Measurements from ENCODE around the gene C10orf62.
"Not testable (repeated sequence)": the region's sequence is repeated elsewhere in the genome, so short reads cannot be mapped to it uniquely, and the experiment has no call there.

Gene C10orf62

DNA sequence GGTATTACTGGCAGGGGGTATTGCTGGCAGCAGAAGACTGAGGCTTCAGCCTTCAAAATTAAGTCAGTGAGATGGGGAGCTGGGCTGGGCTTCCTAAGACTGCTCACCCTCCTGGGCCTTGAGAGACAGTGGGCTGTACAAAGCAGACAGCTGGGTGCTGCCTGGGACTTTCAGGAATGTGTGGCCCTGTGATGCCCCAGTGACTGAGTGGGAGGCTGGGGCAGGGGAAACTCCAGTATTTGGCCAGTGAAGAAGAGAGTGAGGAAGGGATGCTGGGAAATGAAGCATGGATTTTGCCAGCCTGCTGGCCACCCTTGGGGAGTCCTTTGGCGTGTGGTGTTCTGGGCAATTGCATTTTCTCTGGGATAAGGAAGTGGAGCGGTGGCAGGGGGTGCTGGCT, 16.5 kb upstream of the C10orf62 start:
- in situ Hi-C loops (cut with HindIII; ENCODE audit: low sequenced_read_pairs) = no loop called here
- TF ChIP-seq, protein P1, sequence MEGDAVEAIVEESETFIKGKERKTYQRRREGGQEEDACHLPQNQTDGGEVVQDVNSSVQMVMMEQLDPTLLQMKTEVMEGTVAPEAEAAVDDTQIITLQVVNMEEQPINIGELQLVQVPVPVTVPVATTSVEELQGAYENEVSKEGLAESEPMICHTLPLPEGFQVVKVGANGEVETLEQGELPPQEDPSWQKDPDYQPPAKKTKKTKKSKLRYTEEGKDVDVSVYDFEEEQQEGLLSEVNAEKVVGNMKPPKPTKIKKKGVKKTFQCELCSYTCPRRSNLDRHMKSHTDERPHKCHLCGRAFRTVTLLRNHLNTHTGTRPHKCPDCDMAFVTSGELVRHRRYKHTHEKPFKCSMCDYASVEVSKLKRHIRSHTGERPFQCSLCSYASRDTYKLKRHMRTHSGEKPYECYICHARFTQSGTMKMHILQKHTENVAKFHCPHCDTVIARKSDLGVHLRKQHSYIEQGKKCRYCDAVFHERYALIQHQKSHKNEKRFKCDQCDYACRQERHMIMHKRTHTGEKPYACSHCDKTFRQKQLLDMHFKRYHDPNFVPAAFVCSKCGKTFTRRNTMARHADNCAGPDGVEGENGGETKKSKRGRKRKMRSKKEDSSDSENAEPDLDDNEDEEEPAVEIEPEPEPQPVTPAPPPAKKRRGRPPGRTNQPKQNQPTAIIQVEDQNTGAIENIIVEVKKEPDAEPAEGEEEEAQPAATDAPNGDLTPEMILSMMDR (IDR thresholded peaks at IDR 0.05; ENCODE audit: low read depth, low read length, missing control alignments) = no peak
- no peak overlapping the region for H3K4me3 ChIP-seq (ENCODE audit: low read depth, low read length)
- no peak for DNase-seq (ENCODE audit: low read depth)

DNA sequence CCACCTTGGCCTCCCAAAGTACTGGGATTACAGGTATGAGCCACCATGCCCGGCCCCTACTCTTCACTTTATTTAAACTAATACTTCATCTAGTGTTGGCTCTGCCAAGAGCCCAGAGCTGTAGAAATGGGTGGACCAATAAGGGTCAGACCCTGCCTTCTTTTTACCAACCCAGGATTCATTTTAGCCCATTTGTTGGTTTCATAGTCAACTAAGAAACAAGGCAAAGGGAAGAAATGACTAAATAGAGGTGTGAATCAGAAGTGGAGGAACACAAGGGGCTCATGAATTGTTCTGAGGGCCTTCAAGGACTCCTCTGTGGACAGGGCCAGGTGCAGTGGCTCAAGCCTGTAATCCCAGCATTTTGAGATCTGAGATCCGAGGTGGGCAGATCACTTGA, 15.8 kb upstream of the C10orf62 start:
- DNase-seq (ENCODE audit: low read depth) = no peak
- in situ Hi-C loops (cut with HindIII; ENCODE audit: low sequenced_read_pairs) = no loop called here
- H3K4me3 ChIP-seq (ENCODE audit: low read depth, low read length) = no peak overlapping the region
- TF ChIP-seq, protein P1 (IDR thresholded peaks at IDR 0.05; ENCODE audit: low read depth, low read length, missing control alignments) = no peak

DNA sequence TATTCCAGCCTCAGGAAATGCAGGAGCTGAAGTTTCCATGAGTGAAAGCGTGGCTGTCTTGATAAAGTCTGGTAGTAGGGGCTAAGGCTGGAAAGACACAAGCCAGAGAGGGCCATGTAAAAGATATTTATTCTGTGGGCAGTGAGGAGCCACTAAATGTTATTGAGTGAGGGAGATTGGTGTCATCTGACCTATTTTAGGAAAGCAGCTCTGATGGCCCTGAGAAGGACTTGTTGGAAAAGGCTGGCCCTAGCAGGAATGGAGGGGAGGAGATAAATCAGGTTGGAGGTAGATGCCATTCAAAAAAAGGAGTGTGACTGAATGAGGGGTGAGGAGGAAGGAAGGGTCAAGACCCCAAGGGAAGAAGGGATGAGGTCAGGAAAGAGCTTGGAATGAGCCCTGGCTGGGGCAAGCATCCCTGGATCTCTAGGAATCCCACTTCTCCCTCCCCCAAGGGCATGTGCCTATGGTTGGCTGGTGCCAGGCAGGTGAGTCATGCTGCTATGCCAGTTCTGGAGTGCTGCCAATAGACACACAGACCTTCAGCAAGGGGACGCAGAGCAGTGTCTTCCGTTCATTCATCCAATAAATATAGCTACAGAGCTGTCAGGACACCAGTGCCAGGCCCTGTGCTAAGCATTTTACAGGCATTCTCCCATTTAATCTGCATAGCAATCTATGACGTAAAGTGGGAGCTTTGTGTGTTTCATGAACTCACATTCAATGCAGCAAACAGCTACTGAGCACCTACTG, 15.0 kb upstream of the C10orf62 start:
- DNase-seq (ENCODE audit: low read depth) = no peak
- H3K4me3 ChIP-seq (ENCODE audit: low read depth, low read length) = no peak overlapping the region
- in situ Hi-C loops (cut with HindIII; ENCODE audit: low sequenced_read_pairs) = no loop called here
- TF ChIP-seq, protein P1 (IDR thresholded peaks at IDR 0.05; ENCODE audit: low read depth, low read length, missing control alignments) = no peak

DNA sequence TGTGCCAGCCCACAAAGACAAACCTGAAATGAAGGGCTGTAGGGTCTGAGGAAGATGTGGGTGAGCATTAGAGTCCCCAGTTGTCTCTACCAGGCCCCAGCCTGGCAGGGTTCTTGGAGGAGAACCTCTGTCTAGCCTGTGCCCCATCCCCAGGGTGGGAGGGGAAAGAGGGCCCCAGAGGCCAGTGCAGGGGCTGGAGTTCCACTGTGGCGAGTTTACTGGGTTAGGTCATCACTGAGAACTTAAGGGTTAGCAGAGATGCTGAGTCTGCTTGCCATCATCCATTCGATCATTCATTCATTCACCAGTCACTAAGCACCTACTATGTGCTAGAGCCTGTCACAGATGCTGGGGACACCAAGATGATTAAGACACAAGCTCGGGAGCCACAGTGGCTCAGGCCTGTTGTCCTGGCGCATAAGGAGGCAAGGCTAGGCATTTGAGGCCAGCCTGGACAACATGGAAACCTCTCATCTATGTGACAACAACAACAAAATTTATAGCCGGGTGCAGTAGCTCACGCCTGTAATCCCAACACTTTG, 14.3 kb upstream of the C10orf62 start:
- no peak overlapping the region for H3K4me3 ChIP-seq (ENCODE audit: low read depth, low read length)
- TF ChIP-seq, protein P1 (IDR thresholded peaks at IDR 0.05; ENCODE audit: low read depth, low read length, missing control alignments) = no peak
- no peak for DNase-seq (ENCODE audit: low read depth)
- in situ Hi-C loops (cut with HindIII; ENCODE audit: low sequenced_read_pairs) = no loop called here

DNA sequence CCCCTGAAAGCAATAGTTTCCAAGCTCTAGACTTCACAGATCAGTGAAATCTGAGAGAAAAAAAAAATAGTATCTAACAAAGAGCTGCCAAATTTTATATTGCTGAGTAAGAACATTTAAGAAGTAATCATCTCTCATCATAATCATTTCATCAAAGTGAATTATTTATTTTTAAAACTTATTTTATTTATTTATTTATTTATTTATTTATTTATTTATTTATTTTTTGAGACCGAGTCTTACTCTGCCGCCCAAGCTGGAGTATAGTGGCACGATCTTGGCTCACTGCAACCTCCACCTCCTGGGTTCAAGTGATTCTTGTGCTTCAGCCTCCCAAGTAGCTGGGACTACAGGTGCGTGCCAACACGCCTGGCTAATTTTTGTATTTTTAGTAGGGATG, 13.0 kb upstream of the C10orf62 start:
- DNase-seq (ENCODE audit: low read depth); H3K4me3 ChIP-seq (ENCODE audit: low read depth, low read length); in situ Hi-C loops (cut with HindIII; ENCODE audit: low sequenced_read_pairs): not testable (repeated sequence)

DNA sequence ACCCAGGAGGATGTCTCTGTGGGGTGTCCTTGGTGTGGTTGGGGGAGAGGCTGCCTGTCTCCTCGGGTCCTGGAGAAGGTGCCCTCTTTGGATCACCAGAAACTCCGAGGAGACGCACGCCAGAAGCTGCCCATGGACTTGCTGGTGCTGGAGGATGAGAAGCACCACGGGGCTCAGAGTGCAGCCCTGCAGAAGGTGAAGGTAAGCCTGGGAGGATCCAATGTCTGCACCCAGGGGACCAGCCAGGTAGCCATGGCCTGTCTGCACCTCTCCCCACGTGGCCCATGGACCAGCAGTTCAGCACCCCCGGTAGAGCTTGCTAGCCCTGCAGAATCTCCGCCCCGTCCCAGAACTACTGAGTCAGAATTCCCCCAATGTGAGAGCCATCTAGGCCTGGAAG, 11.8 kb upstream of the C10orf62 start:
- no peak for DNase-seq (ENCODE audit: low read depth)
- TF ChIP-seq, protein P1 (IDR thresholded peaks at IDR 0.05; ENCODE audit: low read depth, low read length, missing control alignments) = no peak
- in situ Hi-C loops (cut with HindIII; ENCODE audit: low sequenced_read_pairs) = no loop called here
- H3K4me3 ChIP-seq (ENCODE audit: low read depth, low read length) = no peak overlapping the region

DNA sequence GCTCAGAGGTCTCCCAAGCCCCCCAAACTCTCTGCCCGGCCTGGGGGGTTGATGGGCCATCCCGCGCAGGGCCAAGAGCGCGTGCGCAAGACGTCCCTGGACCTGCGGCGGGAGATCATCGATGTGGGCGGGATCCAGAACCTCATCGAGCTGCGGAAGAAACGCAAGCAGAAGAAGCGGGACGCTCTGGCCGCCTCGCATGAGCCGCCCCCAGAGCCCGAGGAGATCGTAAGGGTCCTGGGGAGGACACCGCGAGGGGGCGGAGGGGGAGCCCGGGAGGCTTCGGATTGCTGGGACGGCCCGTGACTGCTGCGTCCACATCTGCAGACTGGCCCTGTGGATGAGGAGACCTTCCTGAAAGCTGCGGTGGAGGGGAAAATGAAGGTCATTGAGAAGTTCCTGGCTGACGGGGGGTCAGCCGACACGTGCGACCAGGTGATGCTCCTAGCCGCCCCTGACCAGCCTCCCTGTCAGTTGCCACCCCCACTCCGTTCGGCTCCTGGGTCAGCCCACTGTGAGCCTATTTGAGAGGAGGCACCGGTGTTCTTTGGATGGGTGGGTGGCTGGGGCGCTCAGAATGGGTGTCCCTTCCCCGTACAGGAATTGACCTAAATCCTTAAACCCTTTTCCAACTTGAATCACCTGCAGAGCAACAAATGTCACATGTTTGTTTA, 11.2 kb upstream of the C10orf62 start:
- DNase-seq (ENCODE audit: low read depth) = no peak
- TF ChIP-seq, protein P1 (IDR thresholded peaks at IDR 0.05; ENCODE audit: low read depth, low read length, missing control alignments) = no peak
- in situ Hi-C loops (cut with HindIII; ENCODE audit: low sequenced_read_pairs) = no loop called here
- no peak overlapping the region for H3K4me3 ChIP-seq (ENCODE audit: low read depth, low read length)

Data from astrocyte of the cerebellum (primary cell).